ENCODE data around the gene KRT86. TPM values are rescaled to one million over a fixed set of nuclear protein-coding genes. Genes with fewer than 3 reads are reported as not detected.
"Not testable (repeated sequence)": the region's sequence is repeated elsewhere in the genome, so short reads cannot be mapped to it uniquely, and the experiment has no call there.

Gene KRT86
- total RNA-seq, 1 donor from 2014 or later = not detected

DNA sequence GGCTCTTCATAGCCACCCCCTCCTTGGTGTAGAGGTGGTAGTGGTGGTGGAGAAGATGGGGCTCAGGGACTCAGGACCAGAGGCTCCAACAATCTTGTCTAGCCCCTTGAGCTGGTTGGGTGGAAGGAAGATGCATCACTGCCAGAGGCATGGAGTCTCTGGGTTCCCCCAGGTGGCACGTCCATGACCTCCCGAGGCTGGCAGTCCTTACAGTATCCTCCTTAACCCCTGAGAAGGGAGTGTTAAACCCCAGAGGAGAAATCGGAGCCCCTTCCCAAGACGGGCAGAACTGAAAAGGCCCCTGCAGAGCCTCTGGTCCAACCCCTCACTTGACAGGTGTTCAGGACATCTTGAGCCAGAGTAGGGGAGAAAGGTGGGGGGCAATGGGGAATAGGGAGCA, 37.6 kb downstream of the KRT86 start:
- no peaks in the 10 kb centered on the region for H3K36me3 Mint-ChIP-seq (ENCODE audit: insufficient read depth)
- TF ChIP-seq, protein P1, sequence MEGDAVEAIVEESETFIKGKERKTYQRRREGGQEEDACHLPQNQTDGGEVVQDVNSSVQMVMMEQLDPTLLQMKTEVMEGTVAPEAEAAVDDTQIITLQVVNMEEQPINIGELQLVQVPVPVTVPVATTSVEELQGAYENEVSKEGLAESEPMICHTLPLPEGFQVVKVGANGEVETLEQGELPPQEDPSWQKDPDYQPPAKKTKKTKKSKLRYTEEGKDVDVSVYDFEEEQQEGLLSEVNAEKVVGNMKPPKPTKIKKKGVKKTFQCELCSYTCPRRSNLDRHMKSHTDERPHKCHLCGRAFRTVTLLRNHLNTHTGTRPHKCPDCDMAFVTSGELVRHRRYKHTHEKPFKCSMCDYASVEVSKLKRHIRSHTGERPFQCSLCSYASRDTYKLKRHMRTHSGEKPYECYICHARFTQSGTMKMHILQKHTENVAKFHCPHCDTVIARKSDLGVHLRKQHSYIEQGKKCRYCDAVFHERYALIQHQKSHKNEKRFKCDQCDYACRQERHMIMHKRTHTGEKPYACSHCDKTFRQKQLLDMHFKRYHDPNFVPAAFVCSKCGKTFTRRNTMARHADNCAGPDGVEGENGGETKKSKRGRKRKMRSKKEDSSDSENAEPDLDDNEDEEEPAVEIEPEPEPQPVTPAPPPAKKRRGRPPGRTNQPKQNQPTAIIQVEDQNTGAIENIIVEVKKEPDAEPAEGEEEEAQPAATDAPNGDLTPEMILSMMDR (IDR thresholded peaks at IDR 0.05; ENCODE audit: unreplicated experiment) = no peak
- H3K4me1 Mint-ChIP-seq (ENCODE audit: low read depth) = peaks cover 5% of the 10 kb centered on the region
- no peaks in the 10 kb centered on the region for H3K9me3 Mint-ChIP-seq (ENCODE audit: low read depth)
- no peak overlapping the region for H3K27ac Mint-ChIP-seq
- no peak overlapping the region for H3K4me3 Mint-ChIP-seq (ENCODE audit: low read depth)
- H3K27me3 Mint-ChIP-seq = peaks cover 84% of the 10 kb centered on the region
- DNase-seq (ENCODE audit: low spot score, unreplicated experiment) = no peak

- H3K27ac Mint-ChIP-seq = no peak overlapping the region
- no peaks in the 10 kb centered on the region for H3K9me3 Mint-ChIP-seq (ENCODE audit: low read depth)
- H3K27me3 Mint-ChIP-seq = peaks cover 72% of the 10 kb centered on the region
- H3K36me3 Mint-ChIP-seq (ENCODE audit: insufficient read depth) = no peaks in the 10 kb centered on the region
- H3K4me3 Mint-ChIP-seq (ENCODE audit: low read depth) = no peak overlapping the region
- no peak for DNase-seq (ENCODE audit: low spot score, unreplicated experiment)
- H3K4me1 Mint-ChIP-seq (ENCODE audit: low read depth) = peaks cover 4% of the 10 kb centered on the region
- TF ChIP-seq, protein P1 (IDR thresholded peaks at IDR 0.05; ENCODE audit: unreplicated experiment) = no peak
Observed at GRCh38 chr12:52313461-52313860, 39.0 kb downstream of the KRT86 start.

- DNase-seq (ENCODE audit: low spot score, unreplicated experiment) = no peak
- Mint-ChIP-seq H3K9me3 (ENCODE audit: low read depth) (no peaks in the 10 kb centered on the region), H3K27me3 (peaks cover 72% of the 10 kb centered on the region), H3K36me3 (ENCODE audit: insufficient read depth) (no peaks in the 10 kb centered on the region), H3K4me3 (ENCODE audit: low read depth) (no peak overlapping the region), H3K27ac (no peak overlapping the region), H3K4me1 (ENCODE audit: low read depth) (peaks cover under 1% of the 10 kb centered on the region)
- TF ChIP-seq, protein P1 (IDR thresholded peaks at IDR 0.05; ENCODE audit: unreplicated experiment) = no peak
Observed at GRCh38 chr12:52313926-52314325, 39.5 kb downstream of the KRT86 start.

DNA sequence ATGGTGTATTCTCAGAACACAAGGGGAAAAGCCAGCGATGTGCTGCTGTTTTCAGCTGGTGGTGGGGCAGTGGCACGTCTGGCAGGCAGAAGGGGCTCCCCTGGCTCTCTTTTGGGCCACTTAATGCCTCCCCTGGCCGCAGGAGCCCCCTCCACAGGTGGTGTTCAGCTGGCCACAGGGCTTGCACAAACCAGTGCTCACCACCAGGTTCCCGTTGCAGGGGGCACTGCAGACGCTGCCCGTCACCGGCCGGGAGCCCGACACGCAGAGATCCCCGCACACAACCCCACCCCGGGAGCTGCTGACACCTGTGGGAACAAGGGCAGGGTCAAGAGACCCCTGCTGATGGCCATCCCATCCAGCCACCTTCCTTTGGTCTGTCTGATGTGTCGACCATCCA, 40.1 kb downstream of the KRT86 start:
- Mint-ChIP-seq H3K36me3 (ENCODE audit: insufficient read depth) (no peaks in the 10 kb centered on the region), H3K27me3 (peaks cover 72% of the 10 kb centered on the region), H3K9me3 (ENCODE audit: low read depth) (no peaks in the 10 kb centered on the region), H3K4me1 (ENCODE audit: low read depth) (no peaks in the 10 kb centered on the region), H3K4me3 (ENCODE audit: low read depth) (no peak overlapping the region), H3K27ac (no peak overlapping the region)
- no peak for DNase-seq (ENCODE audit: low spot score, unreplicated experiment)
- TF ChIP-seq, protein P1 (IDR thresholded peaks at IDR 0.05; ENCODE audit: unreplicated experiment) = no peak

- H3K9me3 Mint-ChIP-seq (ENCODE audit: low read depth); H3K27ac Mint-ChIP-seq; H3K4me1 Mint-ChIP-seq (ENCODE audit: low read depth); H3K36me3 Mint-ChIP-seq (ENCODE audit: insufficient read depth); H3K4me3 Mint-ChIP-seq (ENCODE audit: low read depth); DNase-seq (ENCODE audit: low spot score, unreplicated experiment): not testable (repeated sequence)
- peaks cover 71% of the 10 kb centered on the region for H3K27me3 Mint-ChIP-seq
- TF ChIP-seq, protein P1 (IDR thresholded peaks at IDR 0.05; ENCODE audit: unreplicated experiment) = peak; percentile 56
Observed at GRCh38 chr12:52315721-52316120, 41.3 kb downstream of the KRT86 start.
